ENCODE measurements around the gene SDK1.

Gene SDK1

GRCh38 chr7:4221043-4221442 lies 920.0 kb downstream of the SDK1 start:
- H3K27me3 ChIP-seq (replicated peaks; ENCODE audit: control insufficient read depth, insufficient read depth, low read length), result no peaks in the 10 kb centered on the region
- H3K4me3 ChIP-seq (ENCODE audit: low read length), result no peak overlapping the region
- no peak overlapping the region for H3K9ac ChIP-seq (ENCODE audit: low read length)
- H3K4me1 ChIP-seq (ENCODE audit: control insufficient read depth, insufficient read depth, low read length), result no peaks in the 10 kb centered on the region
- no peaks in the 10 kb centered on the region for H3K9me3 ChIP-seq (ENCODE audit: control insufficient read depth, low read length)
- H3K36me3 ChIP-seq (ENCODE audit: control insufficient read depth, insufficient read depth, low read length, severe bottlenecking), result no peaks in the 10 kb centered on the region
- no peak for DNase-seq (ENCODE audit: low read depth)

GRCh38 chr7:4222676-4223075 lies 921.6 kb downstream of the SDK1 start:
- DNase-seq (ENCODE audit: low read depth), result no peak
- Histone ChIP-seq H3K4me1 (ENCODE audit: control insufficient read depth, insufficient read depth, low read length) (no peaks in the 10 kb centered on the region), H3K9ac (ENCODE audit: low read length) (no peak overlapping the region), H3K36me3 (ENCODE audit: control insufficient read depth, insufficient read depth, low read length, severe bottlenecking) (no peaks in the 10 kb centered on the region), H3K9me3 (ENCODE audit: control insufficient read depth, low read length) (no peaks in the 10 kb centered on the region), H3K4me3 (ENCODE audit: low read length) (no peak overlapping the region), H3K27me3 (replicated peaks; ENCODE audit: control insufficient read depth, insufficient read depth, low read length) (no peaks in the 10 kb centered on the region)

- H3K4me1 ChIP-seq (ENCODE audit: control insufficient read depth, insufficient read depth, low read length), result no peaks in the 10 kb centered on the region
- H3K36me3 ChIP-seq (ENCODE audit: control insufficient read depth, insufficient read depth, low read length, severe bottlenecking), result no peaks in the 10 kb centered on the region
- H3K9me3 ChIP-seq (ENCODE audit: control insufficient read depth, low read length), result no peaks in the 10 kb centered on the region
- no peak overlapping the region for H3K9ac ChIP-seq (ENCODE audit: low read length)
- no peaks in the 10 kb centered on the region for H3K27me3 ChIP-seq (replicated peaks; ENCODE audit: control insufficient read depth, insufficient read depth, low read length)
- no peak overlapping the region for H3K4me3 ChIP-seq (ENCODE audit: low read length)
- DNase-seq (ENCODE audit: low read depth), result no peak
Measured at GRCh38 chr7:4225361-4225771, 924.3 kb downstream of the SDK1 start.

GRCh38 chr7:4225881-4226523 lies 925.0 kb downstream of the SDK1 start:
- Histone ChIP-seq H3K9me3 (ENCODE audit: control insufficient read depth, low read length) (no peaks in the 10 kb centered on the region), H3K36me3 (ENCODE audit: control insufficient read depth, insufficient read depth, low read length, severe bottlenecking) (no peaks in the 10 kb centered on the region), H3K4me3 (ENCODE audit: low read length) (no peak overlapping the region), H3K9ac (ENCODE audit: low read length) (no peak overlapping the region), H3K4me1 (ENCODE audit: control insufficient read depth, insufficient read depth, low read length) (no peaks in the 10 kb centered on the region), H3K27me3 (replicated peaks; ENCODE audit: control insufficient read depth, insufficient read depth, low read length) (no peaks in the 10 kb centered on the region)
- no peak for DNase-seq (ENCODE audit: low read depth)

- Histone ChIP-seq H3K27me3 (replicated peaks; ENCODE audit: control insufficient read depth, insufficient read depth, low read length) (no peaks in the 10 kb centered on the region), H3K9ac (ENCODE audit: low read length) (no peak overlapping the region), H3K4me3 (ENCODE audit: low read length) (no peak overlapping the region), H3K36me3 (ENCODE audit: control insufficient read depth, insufficient read depth, low read length, severe bottlenecking) (no peaks in the 10 kb centered on the region), H3K4me1 (ENCODE audit: control insufficient read depth, insufficient read depth, low read length) (no peaks in the 10 kb centered on the region), H3K9me3 (ENCODE audit: control insufficient read depth, low read length) (no peaks in the 10 kb centered on the region)
- no peak for DNase-seq (ENCODE audit: low read depth)
Measured at GRCh38 chr7:4226524-4226882, 925.5 kb downstream of the SDK1 start.

- peak; percentile 17 for DNase-seq (ENCODE audit: low read depth)
- no peak overlapping the region for H3K9ac ChIP-seq (ENCODE audit: low read length)
- H3K27me3 ChIP-seq (replicated peaks; ENCODE audit: control insufficient read depth, insufficient read depth, low read length), result no peaks in the 10 kb centered on the region
- no peaks in the 10 kb centered on the region for H3K9me3 ChIP-seq (ENCODE audit: control insufficient read depth, low read length)
- no peaks in the 10 kb centered on the region for H3K36me3 ChIP-seq (ENCODE audit: control insufficient read depth, insufficient read depth, low read length, severe bottlenecking)
- H3K4me1 ChIP-seq (ENCODE audit: control insufficient read depth, insufficient read depth, low read length), result no peaks in the 10 kb centered on the region
- no peak overlapping the region for H3K4me3 ChIP-seq (ENCODE audit: low read length)
Measured at GRCh38 chr7:4227105-4228010, 926.3 kb downstream of the SDK1 start.

- DNase-seq (ENCODE audit: low read depth), result no peak
- no peaks in the 10 kb centered on the region for H3K9me3 ChIP-seq (ENCODE audit: control insufficient read depth, low read length)
- H3K4me3 ChIP-seq (ENCODE audit: low read length), result no peak overlapping the region
- H3K4me1 ChIP-seq (ENCODE audit: control insufficient read depth, insufficient read depth, low read length), result no peaks in the 10 kb centered on the region
- no peak overlapping the region for H3K9ac ChIP-seq (ENCODE audit: low read length)
- H3K27me3 ChIP-seq (replicated peaks; ENCODE audit: control insufficient read depth, insufficient read depth, low read length), result no peaks in the 10 kb centered on the region
- H3K36me3 ChIP-seq (ENCODE audit: control insufficient read depth, insufficient read depth, low read length, severe bottlenecking), result no peaks in the 10 kb centered on the region
Measured at GRCh38 chr7:4230352-4230751, 929.3 kb downstream of the SDK1 start.

- no peak for DNase-seq (ENCODE audit: low read depth)
- H3K4me1 ChIP-seq (ENCODE audit: control insufficient read depth, insufficient read depth, low read length), result no peaks in the 10 kb centered on the region
- H3K9ac ChIP-seq (ENCODE audit: low read length), result no peak overlapping the region
- no peaks in the 10 kb centered on the region for H3K27me3 ChIP-seq (replicated peaks; ENCODE audit: control insufficient read depth, insufficient read depth, low read length)
- H3K36me3 ChIP-seq (ENCODE audit: control insufficient read depth, insufficient read depth, low read length, severe bottlenecking), result no peaks in the 10 kb centered on the region
- H3K4me3 ChIP-seq (ENCODE audit: low read length), result no peak overlapping the region
- no peaks in the 10 kb centered on the region for H3K9me3 ChIP-seq (ENCODE audit: control insufficient read depth, low read length)
Measured at GRCh38 chr7:4233146-4233545, 932.1 kb downstream of the SDK1 start.

GRCh38 chr7:4233621-4234497 lies 932.8 kb downstream of the SDK1 start:
- H3K27me3 ChIP-seq (replicated peaks; ENCODE audit: control insufficient read depth, insufficient read depth, low read length), result no peaks in the 10 kb centered on the region
- H3K4me3 ChIP-seq (ENCODE audit: low read length), result no peak overlapping the region
- no peak for DNase-seq (ENCODE audit: low read depth)
- no peak overlapping the region for H3K9ac ChIP-seq (ENCODE audit: low read length)
- H3K36me3 ChIP-seq (ENCODE audit: control insufficient read depth, insufficient read depth, low read length, severe bottlenecking), result no peaks in the 10 kb centered on the region
- no peaks in the 10 kb centered on the region for H3K9me3 ChIP-seq (ENCODE audit: control insufficient read depth, low read length)
- no peaks in the 10 kb centered on the region for H3K4me1 ChIP-seq (ENCODE audit: control insufficient read depth, insufficient read depth, low read length)

GRCh38 chr7:4234498-4234855 lies 933.4 kb downstream of the SDK1 start:
- Histone ChIP-seq H3K36me3 (ENCODE audit: control insufficient read depth, insufficient read depth, low read length, severe bottlenecking) (no peaks in the 10 kb centered on the region), H3K4me3 (ENCODE audit: low read length) (no peak overlapping the region), H3K4me1 (ENCODE audit: control insufficient read depth, insufficient read depth, low read length) (no peaks in the 10 kb centered on the region), H3K9ac (ENCODE audit: low read length) (no peak overlapping the region), H3K9me3 (ENCODE audit: control insufficient read depth, low read length) (no peaks in the 10 kb centered on the region), H3K27me3 (replicated peaks; ENCODE audit: control insufficient read depth, insufficient read depth, low read length) (no peaks in the 10 kb centered on the region)
- no peak for DNase-seq (ENCODE audit: low read depth)

GRCh38 chr7:4234886-4235285 lies 933.8 kb downstream of the SDK1 start:
- Histone ChIP-seq H3K9me3 (ENCODE audit: control insufficient read depth, low read length) (no peaks in the 10 kb centered on the region), H3K4me1 (ENCODE audit: control insufficient read depth, insufficient read depth, low read length) (no peaks in the 10 kb centered on the region), H3K9ac (ENCODE audit: low read length) (no peak overlapping the region), H3K27me3 (replicated peaks; ENCODE audit: control insufficient read depth, insufficient read depth, low read length) (no peaks in the 10 kb centered on the region), H3K36me3 (ENCODE audit: control insufficient read depth, insufficient read depth, low read length, severe bottlenecking) (no peaks in the 10 kb centered on the region), H3K4me3 (ENCODE audit: low read length) (no peak overlapping the region)
- DNase-seq (ENCODE audit: low read depth), result no peak

Data from adipocyte (in vitro differentiated cells).